Amniotic epithelial cell (primary cell): ENCODE results near the gene HNRNPK.

Experiments
- DNase-seq: peaks from one replicate; pipeline ENCODE4 v3.0.0-alpha.2; 2010; ENCODE audit warnings: low read depth

Gene HNRNPK

DNA sequence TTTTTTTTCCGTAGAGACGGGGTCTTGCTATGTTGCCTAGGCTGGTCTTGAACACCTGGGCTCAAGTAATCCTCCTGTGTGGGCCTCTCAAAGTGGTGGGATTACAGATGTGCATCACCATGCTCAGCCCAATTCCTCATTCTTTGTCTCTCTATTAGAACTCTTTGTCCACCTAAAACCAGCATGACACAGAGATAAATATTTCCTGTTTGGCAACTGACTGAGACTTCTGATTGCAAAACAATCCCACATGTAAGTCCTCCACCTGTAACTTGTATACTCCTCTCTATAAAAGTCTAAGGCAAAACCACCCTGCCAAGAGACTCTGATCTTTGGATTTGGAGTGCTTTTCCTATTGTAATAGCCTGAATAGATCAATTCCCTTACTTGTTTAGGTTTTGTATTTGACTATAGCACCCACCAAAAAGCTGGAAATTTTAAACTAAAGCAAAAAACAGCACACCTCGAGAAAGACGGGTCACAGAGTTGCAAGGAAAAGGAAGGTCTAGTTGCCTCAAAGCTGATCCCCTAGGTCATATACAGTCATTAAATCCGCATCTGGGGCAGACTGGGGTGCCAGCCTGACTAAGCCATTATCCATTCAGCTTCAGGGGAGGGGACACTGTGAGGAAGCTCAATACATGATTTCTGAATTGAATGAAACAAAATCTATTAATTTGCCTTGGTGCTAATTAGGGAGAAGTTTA is 45.3 kb downstream of the HNRNPK start:
- peak; percentile 91 for DNase-seq

DNA sequence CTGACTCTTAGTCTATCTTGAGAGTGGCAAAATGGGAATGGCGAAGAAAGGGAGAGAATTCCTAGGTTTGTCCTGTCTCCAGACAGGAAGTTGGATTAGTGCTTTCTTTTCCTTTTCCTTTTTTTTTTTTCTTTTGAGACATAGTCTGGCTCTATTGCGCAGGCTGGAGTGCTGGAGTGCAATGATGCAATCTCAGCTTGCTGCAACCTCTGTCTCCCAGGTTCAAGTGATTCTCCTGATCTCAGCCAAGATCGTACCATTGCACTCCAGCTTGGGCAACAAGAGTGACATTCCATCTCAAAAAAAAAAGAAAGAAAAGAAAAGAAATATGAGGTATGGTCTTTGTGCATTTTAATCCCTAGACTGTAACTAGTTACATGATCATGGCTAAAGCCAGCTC is 46.2 kb downstream of the HNRNPK start:
- peak; percentile 94 for DNase-seq

DNA sequence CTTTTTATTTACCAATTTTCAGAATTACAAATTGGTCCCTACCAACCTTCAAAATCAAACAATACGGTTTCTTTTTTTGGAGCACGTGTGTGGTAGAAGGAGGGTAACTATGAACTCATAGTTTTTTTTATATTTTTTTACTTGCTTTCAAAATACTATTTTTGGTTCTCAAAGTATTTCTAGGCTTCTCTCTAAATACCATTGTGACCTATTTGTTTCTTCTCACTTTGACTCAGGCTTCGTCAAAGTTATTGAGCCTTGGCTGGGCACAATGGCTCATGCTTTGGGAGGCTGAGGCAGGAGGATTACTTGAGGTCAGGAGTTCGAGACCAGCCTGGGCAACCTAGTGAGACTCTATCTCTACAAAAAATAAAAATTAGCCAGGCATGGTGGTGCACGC is 47.2 kb downstream of the HNRNPK start:
- no peak for DNase-seq

DNA sequence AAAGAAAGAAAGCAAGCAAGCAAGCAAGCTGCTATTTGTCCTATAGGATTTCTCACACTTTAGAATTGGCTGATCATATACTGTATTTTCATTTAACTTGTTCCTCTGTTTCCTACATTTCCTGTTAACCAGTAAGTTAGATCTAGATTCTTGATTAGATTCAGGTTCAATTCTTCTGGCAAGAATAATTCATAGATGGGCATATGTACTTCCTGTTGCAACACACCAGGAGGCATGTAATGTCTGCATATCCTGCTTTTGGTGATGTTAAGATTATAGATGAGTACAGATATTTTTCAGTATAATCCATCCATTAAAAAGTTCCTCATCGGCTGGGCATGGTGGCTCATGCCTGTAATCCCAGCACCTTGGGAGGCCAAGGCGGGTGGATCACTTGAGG is 48.0 kb downstream of the HNRNPK start:
- no peak for DNase-seq

GRCh38 chr9:83930881-83931280 is 49.1 kb downstream of the HNRNPK start:
- DNase-seq, result no peak

DNA sequence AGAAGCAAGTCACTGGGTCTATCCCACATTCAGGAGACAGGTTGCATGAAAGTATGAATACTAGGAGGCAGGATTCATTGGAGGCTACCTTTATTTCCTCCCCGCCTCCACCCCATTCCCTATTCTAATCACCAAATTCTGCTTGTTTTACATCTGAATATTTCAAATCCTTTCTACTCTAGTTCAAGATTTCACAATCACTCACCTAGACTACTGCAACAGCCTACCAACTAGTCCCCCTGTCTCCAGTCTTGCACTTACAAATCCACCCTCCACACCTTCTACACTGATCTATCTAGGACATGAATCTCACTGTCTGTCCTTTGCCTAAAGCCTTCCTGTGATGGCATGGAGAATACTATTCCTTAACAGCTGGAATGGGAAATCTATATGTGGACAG is 52.4 kb downstream of the HNRNPK start:
- DNase-seq, result no peak

DNA sequence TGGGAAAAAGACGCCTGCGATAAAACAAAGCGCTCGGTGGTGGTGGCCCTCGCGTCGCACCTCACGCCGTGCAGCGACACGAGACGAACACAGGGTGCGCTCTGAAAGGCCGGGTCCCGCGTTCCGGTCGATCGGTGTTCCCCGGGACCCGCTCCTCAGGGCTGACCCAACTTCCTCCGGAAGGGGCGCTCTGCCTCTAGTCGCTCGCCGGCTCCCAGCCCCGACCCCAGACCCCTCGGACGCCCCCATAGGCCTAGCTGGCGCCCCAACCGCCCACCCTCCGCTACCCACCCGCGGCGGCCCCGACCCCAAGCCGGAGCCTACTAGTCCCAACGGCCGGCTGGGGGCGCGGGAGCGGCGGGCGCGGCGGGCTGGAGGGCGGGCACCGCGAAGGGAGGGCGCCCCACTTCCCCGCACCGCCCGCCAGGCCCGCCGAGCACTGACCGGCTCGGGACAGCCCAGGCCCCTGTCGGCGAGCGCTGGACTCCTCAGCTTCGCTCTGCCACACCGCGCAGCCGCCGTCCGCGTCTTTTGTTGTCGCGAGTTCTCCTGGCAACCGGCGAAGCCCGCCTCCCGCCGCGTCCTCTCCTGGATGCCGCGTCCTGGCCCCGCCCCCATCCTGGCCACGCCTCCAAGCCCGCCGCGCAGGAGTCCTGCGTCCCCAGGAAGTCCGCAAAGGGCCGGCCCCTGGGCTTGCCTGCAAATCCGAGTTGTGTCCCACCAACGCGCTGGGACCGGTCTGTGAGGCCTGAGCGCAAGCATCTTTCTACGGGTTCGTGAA is 58.9 kb downstream of the HNRNPK start, which contains the start of gene KIF27:
KIF27 (minus strand) TSS at position 506 of the 781 bp plus-strand sequence. CDS start 5,841 bp downstream, outside the sequence.
- DNase-seq, result peak; percentile 93

GRCh38 chr9:83920469-83920926 is 59.5 kb downstream of the HNRNPK start:
- peak; percentile 50 for DNase-seq

DNA sequence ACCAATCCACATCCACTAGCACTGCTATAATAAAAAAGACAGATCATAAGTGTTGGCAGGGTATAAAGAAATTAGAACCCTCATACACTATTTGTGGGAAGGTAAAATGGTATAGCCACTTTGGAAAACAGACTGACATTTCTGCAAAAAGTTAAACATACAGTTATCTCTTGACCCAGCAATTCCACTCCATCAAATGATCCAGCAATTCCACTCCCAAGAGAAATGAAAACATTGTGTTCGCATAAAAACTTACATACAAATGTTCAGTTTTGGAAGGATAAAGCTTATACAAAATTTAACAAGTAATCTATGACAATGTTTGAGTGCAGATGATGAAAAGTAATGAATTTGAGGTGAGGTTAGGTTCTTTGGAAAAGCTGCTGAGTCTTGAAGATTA is 60.9 kb downstream of the HNRNPK start:
- no peak for DNase-seq
